Measurements from ENCODE around the gene NOS1AP. TPM values are rescaled to one million over a fixed set of nuclear protein-coding genes. Genes with fewer than 3 reads are reported as not detected.

Gene NOS1AP
- total and polyA plus RNA-seq, 2 donors (not counting 3 experiments of a cell fraction or from before 2014, with no cell fraction given), result 1.3 to 5.4 TPM

- POLR2A ChIA-PET, result no interaction called here
- dilution Hi-C loops (cut with MboI; ENCODE audit: extremely low pct_ligation_motif_present, low sequenced_read_pairs) (no loop called here), intact Hi-C loops (cut with micrococcal nuclease) (loop anchor here (10.0 kb wide), 1 partner anchor 274 kb away; the partner anchor contains the start of gene ATF6)
- no peak overlapping the region for H3K4me3 ChIP-seq (replicated peaks in 1 of 3; ENCODE audit: insufficient read depth in 1 of 3, low read depth in 1 of 3, low read length in 3 of 3)
- H2AFZ ChIP-seq (ENCODE audit: low read depth, low read length), result no peak overlapping the region
- DNase-seq (ENCODE audit: low read depth, low spot score), result no peak
- H3K36me3 ChIP-seq (ENCODE audit: control insufficient read depth in 2 of 2, extremely low read depth in 1 of 2, insufficient read depth in 2 of 2, low read length in 2 of 2), result no peaks in the 10 kb centered on the region
- peaks cover 0 to 12% of the 10 kb centered on the region in 2 experiments for H3K27me3 ChIP-seq (ENCODE audit: control insufficient read depth in 2 of 2, insufficient read depth in 2 of 2, low read length in 2 of 2)
- no peak overlapping the region for H3K4me2 ChIP-seq (ENCODE audit: insufficient read depth, low read length)
- no peak for TF ChIP-seq MAX (IDR thresholded peaks at IDR 0.05; ENCODE audit: insufficient read depth, insufficient read length)
- TF ChIP-seq POLR2AphosphoS5 (IDR thresholded peaks at IDR 0.05; ENCODE audit: insufficient read depth, low read depth, low read length), result no peak
- no peak for TF ChIP-seq MYC (IDR thresholded peaks at IDR 0.05; ENCODE audit: low read depth, low read length)
- no peak for TF ChIP-seq JUN (IDR thresholded peaks at IDR 0.05; ENCODE audit: borderline replicate concordance, insufficient read depth, insufficient read length, low read depth)
- TF ChIP-seq GATA2 (IDR thresholded peaks at IDR 0.05; ENCODE audit: insufficient read depth, insufficient read length, low read depth, low read length), result no peak
- no peak for TF ChIP-seq POLR2A (IDR thresholded peaks at IDR 0.05; ENCODE audit: low read depth, low read length)
- no peak for TF ChIP-seq FOS (IDR thresholded peaks at IDR 0.05; ENCODE audit: borderline replicate concordance, insufficient read depth, low read length)
- no peak for TF ChIP-seq EZH2 (IDR thresholded peaks at IDR 0.05; ENCODE audit: borderline replicate concordance, low read depth, low read length, severe bottlenecking)
- TF ChIP-seq CTCF (IDR thresholded peaks at IDR 0.05; ENCODE audit: extremely low read depth in 1 of 2, insufficient read depth in 1 of 2, low read depth in 1 of 2, low read length in 2 of 2), result no peak
- no TSS peak for BruUV-seq (replicated peaks)
- H3K27ac ChIP-seq (ENCODE audit: insufficient read depth, low read depth, low read length), result no peak overlapping the region
- no peak overlapping the region for H3K9ac ChIP-seq (replicated peaks; ENCODE audit: extremely low read depth, insufficient read depth, low read length)
- FAIRE-seq, result no peak
- H3K79me2 ChIP-seq (ENCODE audit: control insufficient read depth, insufficient read depth, low read length), result no peaks in the 10 kb centered on the region
- CTCF ChIA-PET, result interaction anchor here (0.6 to 9.5 kb wide), 9 partner anchors 17 to 289 kb away, joined by 3 to 754 read pairs (median 10); partner anchors contain the start of gene DUSP12
- H4K20me1 ChIP-seq (replicated peaks; ENCODE audit: control insufficient read depth, extremely low read depth, insufficient read depth, low read length), result no peaks in the 10 kb centered on the region
- H3K9me3 ChIP-seq (replicated peaks; ENCODE audit: control insufficient read depth, insufficient read depth, low read length), result no peaks in the 10 kb centered on the region
- H3K4me1 ChIP-seq (ENCODE audit: control insufficient read depth, extremely low read depth, insufficient read depth, low read length), result peaks cover 6% of the 10 kb centered on the region
- H3K9me1 ChIP-seq (replicated peaks; ENCODE audit: control insufficient read depth, extremely low read depth, insufficient read depth, low read length), result no peaks in the 10 kb centered on the region
Observed at GRCh38 chr1:162038624-162039023, 30.9 kb upstream of the NOS1AP start.
